HEK293 (cell line): ENCODE results near the gene SKI.
A peak's percentile ranks its signal among the peaks of the same experiment; 100 is the strongest.

ENCODE experiments used
- ATF2 ChIP-seq: fragments of 450-650 bp; formaldehyde crosslinking; IDR thresholded peaks from 2 replicates; pipeline ENCODE4 v1.5.1; 2016; ENCODE audit warnings: missing biosample characterization, missing genetic modification characterization, low read depth
- INSM2 ChIP-seq: fragments of 450-650 bp; formaldehyde crosslinking; IDR thresholded peaks from 2 replicates; pipeline ENCODE4 v1.5.1; 2016; ENCODE audit warnings: missing biosample characterization, missing genetic modification characterization
- REPIN1 ChIP-seq: fragments of 450-650 bp; formaldehyde crosslinking; IDR thresholded peaks from 2 replicates; pipeline ENCODE4 v1.5.1; 2017; ENCODE audit warnings: missing biosample characterization, missing genetic modification characterization, low read depth
- SALL2 ChIP-seq: fragments of 450-650 bp; formaldehyde crosslinking; IDR thresholded peaks from 2 replicates; pipeline ENCODE4 v1.5.0; 2017; ENCODE audit warnings: missing biosample characterization, mild to moderate bottlenecking, missing genetic modification characterization, borderline replicate concordance
- SP3 ChIP-seq: fragments of 450-650 bp; formaldehyde crosslinking; IDR thresholded peaks from 2 replicates; pipeline ENCODE4 v1.5.1; 2016; ENCODE audit warnings: missing biosample characterization, missing genetic modification characterization
- TCF7L2 ChIP-seq: IDR thresholded peaks from 2 replicates; pipeline ENCODE4 v1.6.1; 2011; ENCODE audit warnings: low read depth, mild to moderate bottlenecking, inconsistent platforms, low read length, moderate library complexity, borderline replicate concordance
- ZBTB10 ChIP-seq: fragments of 450-650 bp; formaldehyde crosslinking; IDR thresholded peaks from 2 replicates; pipeline ENCODE4 v1.5.1; 2016; ENCODE audit warnings: missing biosample characterization, missing genetic modification characterization
- ZEB2 ChIP-seq: fragments of 450-650 bp; formaldehyde crosslinking; IDR thresholded peaks from 2 replicates; pipeline ENCODE4 v1.5.1; 2016; ENCODE audit warnings: missing biosample characterization, missing genetic modification characterization
- ZNF138 ChIP-seq: fragments of 450-650 bp; formaldehyde crosslinking; IDR thresholded peaks from 2 replicates; pipeline ENCODE4 v1.5.1; 2016; ENCODE audit warnings: missing biosample characterization, missing genetic modification characterization, borderline replicate concordance
- ZNF280D ChIP-seq: fragments of 450-650 bp; formaldehyde crosslinking; IDR thresholded peaks from 2 replicates; pipeline ENCODE4 v1.5.1; 2016; ENCODE audit warnings: missing biosample characterization, missing genetic modification characterization
- ZNF292 ChIP-seq: fragments of 450-650 bp; formaldehyde crosslinking; IDR thresholded peaks from 2 replicates; pipeline ENCODE4 v1.5.1; 2016; ENCODE audit warnings: low read depth, missing biosample characterization, missing genetic modification characterization, borderline replicate concordance
- ZNF324 ChIP-seq: fragments of 450-650 bp; formaldehyde crosslinking; IDR thresholded peaks from 2 replicates; pipeline ENCODE4 v1.5.1; 2016; ENCODE audit warnings: missing biosample characterization, missing genetic modification characterization
- ZNF335 ChIP-seq: fragments of 450-650 bp; formaldehyde crosslinking; conservative IDR thresholded peaks from 2 replicates; pipeline ENCODE4 v1.5.1; 2016; ENCODE audit warnings: missing biosample characterization, missing genetic modification characterization
- ZNF394 ChIP-seq: fragments of 450-650 bp; formaldehyde crosslinking; IDR thresholded peaks from 2 replicates; pipeline ENCODE4 v1.5.1; 2016; ENCODE audit warnings: missing biosample characterization, missing genetic modification characterization, mild to moderate bottlenecking, moderate library complexity, borderline replicate concordance
- ZNF510 ChIP-seq: fragments of 450-650 bp; formaldehyde crosslinking; IDR thresholded peaks from 2 replicates; pipeline ENCODE4 v1.5.1; 2018; ENCODE audit warnings: mild to moderate bottlenecking, missing genetic modification characterization, missing biosample characterization; ENCODE audit not compliant: insufficient replicate concordance
- ZNF529 ChIP-seq: fragments of 450-650 bp; formaldehyde crosslinking; IDR thresholded peaks from 2 replicates; pipeline ENCODE4 v1.5.1; 2017; ENCODE audit warnings: missing genetic modification characterization, missing biosample characterization; ENCODE audit not compliant: insufficient replicate concordance
- ZNF596 ChIP-seq: fragments of 450-650 bp; IDR thresholded peaks from 2 replicates; pipeline ENCODE4 v1.5.0; 2018; ENCODE audit warnings: missing biosample characterization, mild to moderate bottlenecking, missing genetic modification characterization, moderate library complexity
- ZNF621 ChIP-seq: fragments of 450-650 bp; formaldehyde crosslinking; IDR thresholded peaks from 2 replicates; pipeline ENCODE4 v1.5.1; 2017; ENCODE audit warnings: missing biosample characterization, missing genetic modification characterization
- ZNF623 ChIP-seq: fragments of 450-650 bp; formaldehyde crosslinking; IDR thresholded peaks from 2 replicates; pipeline ENCODE4 v1.5.1; 2016; ENCODE audit warnings: missing biosample characterization, missing genetic modification characterization
- ZNF629 ChIP-seq: fragments of 450-650 bp; formaldehyde crosslinking; IDR thresholded peaks from 2 replicates; pipeline ENCODE4 v1.5.1; 2017; ENCODE audit warnings: missing biosample characterization, missing genetic modification characterization
- ZNF76 ChIP-seq: fragments of 450-650 bp; formaldehyde crosslinking; IDR thresholded peaks from 2 replicates; pipeline ENCODE4; 2016; ENCODE audit warnings: low read depth, missing biosample characterization, missing genetic modification characterization, borderline replicate concordance
- ZNF843 ChIP-seq: fragments of 450-650 bp; formaldehyde crosslinking; IDR thresholded peaks from 2 replicates; pipeline ENCODE4 v1.5.1; 2016; ENCODE audit warnings: missing biosample characterization, missing genetic modification characterization
- ZSCAN16 ChIP-seq: fragments of 450-650 bp; formaldehyde crosslinking; IDR thresholded peaks from 2 replicates; pipeline ENCODE4 v1.5.1; 2016; ENCODE audit warnings: missing biosample characterization, missing genetic modification characterization
- ZSCAN18 ChIP-seq: fragments of 450-650 bp; formaldehyde crosslinking; IDR thresholded peaks from 2 replicates; pipeline ENCODE4 v1.5.1; 2016; ENCODE audit warnings: missing biosample characterization, missing genetic modification characterization
- ZSCAN4 ChIP-seq: fragments of 450-650 bp; formaldehyde crosslinking; IDR thresholded peaks from 2 replicates; pipeline ENCODE4 v1.5.1; 2017; ENCODE audit warnings: missing biosample characterization, missing genetic modification characterization

The SKI gene

GRCh38 chr1:2255420-2256369, 27.6 kb downstream of the SKI start (continued):
- TF ChIP-seq ZNF324 (tag by site-specific recombination) (peak; percentile 90), INSM2 (no peak; the same call in 1 of the 2 replicates), ZSCAN16 (tag by site-specific recombination) (no peak), SALL2 (tag by site-specific recombination) (no peak), ZEB2 (tag by site-specific recombination) (0 out of 2 replicates have a peak, but pooled peaks have one; percentile 16), SP3 (tag by site-specific recombination) (no peak; the same call in 1 of the 2 replicates), ZNF529 (tag by site-specific recombination) (no peak), ZNF394 (tag by site-specific recombination) (no peak), ZBTB10 (tag by site-specific recombination) (no peak), ZNF280D (tag by site-specific recombination) (peak; percentile 68; the same call in 1 of the 2 replicates), ZNF843 (tag by site-specific recombination) (no peak; the same call in 1 of the 2 replicates), ATF2 (tag by site-specific recombination) (peak; percentile 99), REPIN1 (no peak), ZNF629 (tag by site-specific recombination) (peak; percentile 100), ZNF621 (no peak), ZNF623 (tag by site-specific recombination) (peak; percentile 30), ZNF76 (tag by site-specific recombination) (no peak), ZNF138 (tag by site-specific recombination) (no peak), ZNF596 (tag by site-specific recombination) (no peak), ZNF292 (tag by site-specific recombination) (no peak), ZSCAN18 (tag by site-specific recombination) (no peak), ZSCAN4 (tag by site-specific recombination) (peak; percentile 61; the same call in 1 of the 2 replicates), ZNF335 (tag by site-specific recombination) (peak; percentile 90), TCF7L2 (no peak), ZNF510 (tag by site-specific recombination) (no peak)
